Endothelial cell (in vitro differentiated cells): Measurements from ENCODE around the gene ASAP2. TPM values are rescaled to one million over a fixed set of nuclear protein-coding genes. Genes with fewer than 3 reads are reported as not detected.

ENCODE experiments used
- DNase-seq: peaks from one replicate; pipeline ENCODE4 v3.0.0; 2021; ENCODE audit warnings: low spot score
- H3K27ac Mint-ChIP-seq: one replicate; pipeline ENCODE4 v1.8.0; 2021; ENCODE audit warnings: mixed read lengths, inconsistent platforms; ENCODE audit not compliant: unreplicated experiment
- H3K27me3 Mint-ChIP-seq: one replicate; pipeline ENCODE4 v1.8.0; 2021; ENCODE audit warnings: mild to moderate bottlenecking, moderate library complexity, mixed read lengths, inconsistent platforms; ENCODE audit not compliant: unreplicated experiment
- H3K36me3 Mint-ChIP-seq: one replicate; pipeline ENCODE4 v1.8.0; 2021; ENCODE audit warnings: mild to moderate bottlenecking, low read depth, mixed read lengths, inconsistent platforms; ENCODE audit not compliant: unreplicated experiment
- H3K4me1 Mint-ChIP-seq: one replicate; pipeline ENCODE4 v1.8.0; 2021; ENCODE audit warnings: mild to moderate bottlenecking, mixed read lengths, inconsistent platforms; ENCODE audit not compliant: unreplicated experiment
- H3K4me3 Mint-ChIP-seq: one replicate; pipeline ENCODE4 v1.8.0; 2021; ENCODE audit warnings: mild to moderate bottlenecking, mixed read lengths, inconsistent platforms; ENCODE audit not compliant: unreplicated experiment
- H3K9me3 Mint-ChIP-seq: one replicate; pipeline ENCODE4 v1.8.0; 2021; ENCODE audit warnings: mixed read lengths, inconsistent platforms; ENCODE audit not compliant: unreplicated experiment
- CTCF ChIP-seq: fragments of 200-600 bp; sonication (generic); IDR thresholded peaks from one replicate; pipeline ENCODE4 v1.5.0; 2021; ENCODE audit warnings: antibody characterized with exemption; ENCODE audit not compliant: unreplicated experiment
- total RNA-seq: library from RNA; stranded (reverse); fragmentation: NEBNext Ultra II Directional; extraction: Animal tissue kit (Norgen Biotek cat#: 25700); gene quantifications from one replicate; pipeline ENCODE4 v1.2.1, GENCODE V29; 2021; ENCODE audit not compliant: unreplicated experiment

ASAP2 gene
- total RNA-seq, 1 donor from 2014 or later, result 31.8 TPM

- no peaks in the 10 kb centered on the region for H3K4me1 Mint-ChIP-seq
- no peak for DNase-seq
- no peak overlapping the region for H3K4me3 Mint-ChIP-seq
- H3K27ac Mint-ChIP-seq, result no peak overlapping the region
- no peak for TF ChIP-seq CTCF
- H3K9me3 Mint-ChIP-seq, result no peaks in the 10 kb centered on the region
- H3K27me3 Mint-ChIP-seq, result peaks cover 7% of the 10 kb centered on the region
- peaks cover 23% of the 10 kb centered on the region for H3K36me3 Mint-ChIP-seq
Observed at GRCh38 chr2:9415516-9416169, 209.0 kb downstream of the ASAP2 start.

- Mint-ChIP-seq H3K4me3 (no peak overlapping the region), H3K9me3 (no peaks in the 10 kb centered on the region), H3K36me3 (peaks cover 20% of the 10 kb centered on the region), H3K27ac (no peak overlapping the region), H3K27me3 (peaks cover 7% of the 10 kb centered on the region), H3K4me1 (no peaks in the 10 kb centered on the region)
- no peak for TF ChIP-seq CTCF
- DNase-seq, result no peak
Observed at GRCh38 chr2:9416267-9416961, 209.8 kb downstream of the ASAP2 start.

- Mint-ChIP-seq H3K36me3 (peaks cover 24% of the 10 kb centered on the region), H3K27me3 (peaks cover 10% of the 10 kb centered on the region), H3K4me3 (no peak overlapping the region), H3K4me1 (peaks cover 4% of the 10 kb centered on the region), H3K27ac (no peak overlapping the region), H3K9me3 (no peaks in the 10 kb centered on the region)
- DNase-seq, result no peak
- no peak for TF ChIP-seq CTCF
Observed at GRCh38 chr2:9416962-9417316, 210.3 kb downstream of the ASAP2 start.

GRCh38 chr2:9417725-9418124 is 211.1 kb downstream of the ASAP2 start:
- H3K4me1 Mint-ChIP-seq, result peaks cover 9% of the 10 kb centered on the region
- H3K27ac Mint-ChIP-seq, result no peak overlapping the region
- H3K36me3 Mint-ChIP-seq, result peaks cover 27% of the 10 kb centered on the region
- no peak for TF ChIP-seq CTCF
- no peak for DNase-seq
- no peaks in the 10 kb centered on the region for H3K9me3 Mint-ChIP-seq
- H3K4me3 Mint-ChIP-seq, result no peak overlapping the region
- peaks cover 16% of the 10 kb centered on the region for H3K27me3 Mint-ChIP-seq

GRCh38 chr2:9418746-9419145 is 212.1 kb downstream of the ASAP2 start:
- TF ChIP-seq CTCF, result no peak
- no peak overlapping the region for H3K27ac Mint-ChIP-seq
- H3K9me3 Mint-ChIP-seq, result no peaks in the 10 kb centered on the region
- peaks cover 9% of the 10 kb centered on the region for H3K4me1 Mint-ChIP-seq
- H3K27me3 Mint-ChIP-seq, result peaks cover 15% of the 10 kb centered on the region
- H3K4me3 Mint-ChIP-seq, result no peak overlapping the region
- DNase-seq, result no peak
- H3K36me3 Mint-ChIP-seq, result peaks cover 26% of the 10 kb centered on the region
